NOMO-1 treated with dmso at 0.1 percent for 144 hours (cell line): ENCODE data around the gene DHRS1.

Experiments
- DNase-seq: peaks from one replicate; lab custom pipeline; 2025; ENCODE audit not compliant: unreplicated experiment; lab: John Stamatoyannopoulos, UW

The DHRS1 gene

GRCh38 chr14:24299255-24300191 lies at the start of gene DHRS1, which contains the start of gene NOP9:
Gene DHRS1 (minus strand): TSS chr14:24299780. CDS start chr14:24299106, 674 bp downstream.
Gene NOP9 (plus strand): TSS chr14:24299850. CDS start chr14:24299955, 105 bp downstream.
- peak; percentile 73 for DNase-seq

GRCh38 chr14:24348186-24348585 lies 48.6 kb upstream of the DHRS1 start:
- DNase-seq = no peak

GRCh38 chr14:24347134-24347533 lies 47.6 kb upstream of the DHRS1 start:
- no peak for DNase-seq

- DNase-seq = no peak
Measured at GRCh38 chr14:24343795-24344660, 44.4 kb upstream of the DHRS1 start.

- no peak for DNase-seq
Measured at GRCh38 chr14:24342889-24343288, 43.3 kb upstream of the DHRS1 start.

- no peak for DNase-seq
Measured at GRCh38 chr14:24340606-24341005, 41.0 kb upstream of the DHRS1 start.

- DNase-seq = peak; percentile 53
Measured at GRCh38 chr14:24339284-24340151, 39.9 kb upstream of the DHRS1 start, which contains the start of gene RIPK3. Gene RIPK3 (minus strand): TSS chr14:24339991. CDS start chr14:24339826, 165 bp downstream.

- DNase-seq = no peak
Measured at GRCh38 chr14:24338843-24339242, 39.3 kb upstream of the DHRS1 start.

- DNase-seq = no peak
Measured at GRCh38 chr14:24337824-24338175, 38.2 kb upstream of the DHRS1 start.

- DNase-seq = no peak
Measured at GRCh38 chr14:24337144-24337823, 37.7 kb upstream of the DHRS1 start.

- DNase-seq = peak; percentile 50
Measured at GRCh38 chr14:24335461-24336171, 36.0 kb upstream of the DHRS1 start.

- DNase-seq = no peak
Measured at GRCh38 chr14:24334431-24335291, 35.1 kb upstream of the DHRS1 start, which contains the start of gene ADCY4. Gene ADCY4 (minus strand): TSS chr14:24335071. CDS start chr14:24334652, 419 bp downstream.

GRCh38 chr14:24332268-24332993 lies 32.9 kb upstream of the DHRS1 start:
- DNase-seq = peak; percentile 38

GRCh38 chr14:24331731-24332267 lies 32.2 kb upstream of the DHRS1 start:
- no peak for DNase-seq

- DNase-seq = no peak
Measured at GRCh38 chr14:24330973-24331674, 31.5 kb upstream of the DHRS1 start.

GRCh38 chr14:24329736-24330135 lies 30.2 kb upstream of the DHRS1 start:
- peak; percentile 16 for DNase-seq
